ENCODE measurements around the gene PARD3B.

DNA sequence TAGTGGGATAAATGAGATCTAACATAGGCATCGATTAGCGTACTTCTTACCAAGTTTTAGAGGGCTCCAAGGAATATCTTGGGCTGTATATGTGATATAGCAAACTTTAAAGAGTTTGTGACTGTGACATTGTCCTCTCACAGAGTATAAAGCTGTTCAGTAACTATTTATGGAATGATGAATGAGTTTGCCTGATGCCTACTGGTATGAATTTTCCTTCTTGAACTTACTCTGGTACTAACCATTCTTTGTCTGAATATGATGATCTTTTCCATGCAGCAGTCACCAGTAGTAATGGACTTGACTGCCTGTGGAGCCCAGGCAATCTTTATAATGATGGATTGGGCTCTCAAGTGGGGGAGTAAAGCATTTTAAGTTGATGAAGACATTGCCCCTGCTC, 120.5 kb downstream of the PARD3B start:
- TF ChIP-seq EZH2 (IDR thresholded peaks at IDR 0.05; ENCODE audit: borderline replicate concordance, low read depth, low read length, severe bottlenecking) = no peak
- TF ChIP-seq, protein P1, sequence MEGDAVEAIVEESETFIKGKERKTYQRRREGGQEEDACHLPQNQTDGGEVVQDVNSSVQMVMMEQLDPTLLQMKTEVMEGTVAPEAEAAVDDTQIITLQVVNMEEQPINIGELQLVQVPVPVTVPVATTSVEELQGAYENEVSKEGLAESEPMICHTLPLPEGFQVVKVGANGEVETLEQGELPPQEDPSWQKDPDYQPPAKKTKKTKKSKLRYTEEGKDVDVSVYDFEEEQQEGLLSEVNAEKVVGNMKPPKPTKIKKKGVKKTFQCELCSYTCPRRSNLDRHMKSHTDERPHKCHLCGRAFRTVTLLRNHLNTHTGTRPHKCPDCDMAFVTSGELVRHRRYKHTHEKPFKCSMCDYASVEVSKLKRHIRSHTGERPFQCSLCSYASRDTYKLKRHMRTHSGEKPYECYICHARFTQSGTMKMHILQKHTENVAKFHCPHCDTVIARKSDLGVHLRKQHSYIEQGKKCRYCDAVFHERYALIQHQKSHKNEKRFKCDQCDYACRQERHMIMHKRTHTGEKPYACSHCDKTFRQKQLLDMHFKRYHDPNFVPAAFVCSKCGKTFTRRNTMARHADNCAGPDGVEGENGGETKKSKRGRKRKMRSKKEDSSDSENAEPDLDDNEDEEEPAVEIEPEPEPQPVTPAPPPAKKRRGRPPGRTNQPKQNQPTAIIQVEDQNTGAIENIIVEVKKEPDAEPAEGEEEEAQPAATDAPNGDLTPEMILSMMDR (IDR thresholded peaks at IDR 0.05; ENCODE audit: borderline replicate concordance, extremely low read depth, low read length, poor library complexity, severe bottlenecking) = no peak

All from DND-41 (cell line).